Coronary artery (tissue), 2 donors: ENCODE measurements around the gene TBC1D5.

Experiments
- DNase-seq: peaks from one replicate; pipeline ENCODE4 v3.0.0-alpha.2; 2017; ENCODE audit warnings: low spot score
- H3K27ac ChIP-seq, 2 donors: fragments of 200-600 bp; sonication (generic); one replicate each; pipeline ENCODE4 v1.5.1; 2016 to 2019
- H3K4me3 ChIP-seq: fragments of 200-600 bp; sonication (generic); 2 replicates; pipeline ENCODE4 v1.5.1; 2016; ENCODE audit warnings: mild to moderate bottlenecking, moderate library complexity
- CTCF ChIP-seq: fragments of 200-600 bp; sonication (generic); IDR thresholded peaks from one replicate; pipeline ENCODE4 v1.5.1; 2019; ENCODE audit warnings: antibody characterized with exemption

Gene TBC1D5

GRCh38 chr3:17207019-17207418 lies 535.4 kb downstream of the TBC1D5 start:
- Histone ChIP-seq H3K4me3 (no peak overlapping the region), H3K27ac (peak overlapping the region; percentile 77 to 80)
- no peak for DNase-seq
- no peak for TF ChIP-seq CTCF

GRCh38 chr3:17204049-17204650 lies 538.3 kb downstream of the TBC1D5 start:
- no peak overlapping the region for H3K4me3 ChIP-seq
- DNase-seq = no peak
- no peak for TF ChIP-seq CTCF
- H3K27ac ChIP-seq = no peak overlapping the region

- no peak for DNase-seq
- H3K27ac ChIP-seq = no peak overlapping the region
- no peak overlapping the region for H3K4me3 ChIP-seq
- TF ChIP-seq CTCF = no peak
Observed at GRCh38 chr3:17201538-17201937, 540.9 kb downstream of the TBC1D5 start.

GRCh38 chr3:17195856-17196604 lies 546.4 kb downstream of the TBC1D5 start:
- no peak overlapping the region for H3K4me3 ChIP-seq
- peak; percentile 35 for TF ChIP-seq CTCF
- DNase-seq = no peak
- H3K27ac ChIP-seq = no peak overlapping the region

GRCh38 chr3:17195192-17195611 lies 547.2 kb downstream of the TBC1D5 start:
- Histone ChIP-seq H3K4me3 (no peak overlapping the region), H3K27ac (peak overlapping the region; percentile 42 to 45)
- TF ChIP-seq CTCF = no peak
- no peak for DNase-seq

GRCh38 chr3:17194116-17194515 lies 548.3 kb downstream of the TBC1D5 start:
- no peak overlapping the region for H3K27ac ChIP-seq
- no peak overlapping the region for H3K4me3 ChIP-seq
- DNase-seq = no peak
- TF ChIP-seq CTCF = no peak

- no peak overlapping the region for H3K4me3 ChIP-seq
- DNase-seq = no peak
- H3K27ac ChIP-seq = no peak overlapping the region
- no peak for TF ChIP-seq CTCF
Observed at GRCh38 chr3:17192995-17193394, 549.4 kb downstream of the TBC1D5 start.
